Epithelial cell of esophagus (primary cell): Measurements from ENCODE around the gene YY1AP1.
"Not testable (repeated sequence)": the region's sequence is repeated elsewhere in the genome, so short reads cannot be mapped to it uniquely, and the experiment has no call there.

Experiments
- DNase-seq: peaks from one replicate; pipeline ENCODE4 v3.0.0; 2010; ENCODE audit warnings: low read depth
- H3K4me3 ChIP-seq: 2 replicates; pipeline ENCODE4 v1.5.1; 2011; ENCODE audit warnings: mild to moderate bottlenecking, low read length, control low read depth
- TF ChIP-seq, protein P1 (sequence below): IDR thresholded peaks from 2 replicates; pipeline ENCODE4 v1.5.1; 2011; ENCODE audit warnings: low read depth, mild to moderate bottlenecking, low read length, control low read depth, inconsistent platforms; ENCODE audit not compliant: insufficient read depth; ENCODE audit errors: missing control alignments

Gene YY1AP1

GRCh38 chr1:155715777-155716176 lies 27.2 kb upstream of the YY1AP1 start:
- no peak overlapping the region for H3K4me3 ChIP-seq
- TF ChIP-seq, protein P1, sequence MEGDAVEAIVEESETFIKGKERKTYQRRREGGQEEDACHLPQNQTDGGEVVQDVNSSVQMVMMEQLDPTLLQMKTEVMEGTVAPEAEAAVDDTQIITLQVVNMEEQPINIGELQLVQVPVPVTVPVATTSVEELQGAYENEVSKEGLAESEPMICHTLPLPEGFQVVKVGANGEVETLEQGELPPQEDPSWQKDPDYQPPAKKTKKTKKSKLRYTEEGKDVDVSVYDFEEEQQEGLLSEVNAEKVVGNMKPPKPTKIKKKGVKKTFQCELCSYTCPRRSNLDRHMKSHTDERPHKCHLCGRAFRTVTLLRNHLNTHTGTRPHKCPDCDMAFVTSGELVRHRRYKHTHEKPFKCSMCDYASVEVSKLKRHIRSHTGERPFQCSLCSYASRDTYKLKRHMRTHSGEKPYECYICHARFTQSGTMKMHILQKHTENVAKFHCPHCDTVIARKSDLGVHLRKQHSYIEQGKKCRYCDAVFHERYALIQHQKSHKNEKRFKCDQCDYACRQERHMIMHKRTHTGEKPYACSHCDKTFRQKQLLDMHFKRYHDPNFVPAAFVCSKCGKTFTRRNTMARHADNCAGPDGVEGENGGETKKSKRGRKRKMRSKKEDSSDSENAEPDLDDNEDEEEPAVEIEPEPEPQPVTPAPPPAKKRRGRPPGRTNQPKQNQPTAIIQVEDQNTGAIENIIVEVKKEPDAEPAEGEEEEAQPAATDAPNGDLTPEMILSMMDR = no peak
- DNase-seq = no peak

- DNase-seq, H3K4me3 ChIP-seq: not testable (repeated sequence)
These were observed 26.5 kb upstream of the YY1AP1 start for GRCh38 chr1:155715056-155715455.

GRCh38 chr1:155713075-155713474 lies 24.5 kb upstream of the YY1AP1 start:
- no peak for DNase-seq
- TF ChIP-seq, protein P1 = no peak
- no peak overlapping the region for H3K4me3 ChIP-seq

- TF ChIP-seq, protein P1 = peak; percentile 15
- DNase-seq = peak; percentile 8
- not testable (repeated sequence) for H3K4me3 ChIP-seq
These were observed 24.1 kb upstream of the YY1AP1 start for GRCh38 chr1:155712636-155713035.

GRCh38 chr1:155711457-155711856 lies 22.9 kb upstream of the YY1AP1 start:
- H3K4me3 ChIP-seq, DNase-seq: not testable (repeated sequence)

DNA sequence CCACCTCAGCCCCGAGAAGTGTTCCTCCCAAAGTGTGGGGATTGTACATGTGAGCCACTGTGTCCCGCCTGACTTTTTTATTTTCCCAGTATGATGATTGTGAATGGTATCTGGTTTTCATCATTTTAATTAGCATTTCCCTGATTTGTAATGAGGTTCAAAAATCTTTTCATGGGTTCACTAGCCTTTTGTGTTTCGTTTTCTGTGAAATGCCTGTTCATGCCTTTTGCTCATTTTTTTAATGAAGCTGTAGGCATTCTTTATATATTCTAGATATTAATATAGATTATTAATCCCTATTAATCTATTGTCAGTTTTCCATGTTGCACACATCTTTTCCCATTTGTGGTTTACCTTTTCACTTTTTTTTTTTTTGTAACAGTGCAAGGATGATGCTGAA lies 20.8 kb upstream of the YY1AP1 start:
- DNase-seq = no peak
- TF ChIP-seq, protein P1 = no peak
- H3K4me3 ChIP-seq = no peak overlapping the region

DNA sequence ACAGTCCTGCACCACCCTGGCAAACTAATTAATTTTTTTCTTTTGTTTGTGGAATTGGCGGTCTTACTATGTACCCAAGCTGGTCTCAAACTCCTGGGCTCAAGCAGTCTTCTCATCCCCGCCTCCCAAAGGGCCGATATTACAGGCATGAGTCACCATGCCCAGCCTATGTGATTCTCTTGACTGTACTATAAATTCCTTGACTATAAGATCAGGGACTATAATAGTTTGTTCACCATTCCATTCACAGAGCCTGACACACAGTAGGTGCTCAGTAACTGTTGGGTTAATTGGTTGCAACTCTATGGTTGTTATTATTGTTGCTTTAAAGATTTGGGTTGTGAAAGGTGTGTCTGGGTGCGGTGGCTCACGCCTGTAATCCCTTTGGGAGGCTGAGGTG lies 17.6 kb upstream of the YY1AP1 start:
- no peak overlapping the region for H3K4me3 ChIP-seq
- TF ChIP-seq, protein P1 = no peak
- DNase-seq = peak; percentile 78

DNA sequence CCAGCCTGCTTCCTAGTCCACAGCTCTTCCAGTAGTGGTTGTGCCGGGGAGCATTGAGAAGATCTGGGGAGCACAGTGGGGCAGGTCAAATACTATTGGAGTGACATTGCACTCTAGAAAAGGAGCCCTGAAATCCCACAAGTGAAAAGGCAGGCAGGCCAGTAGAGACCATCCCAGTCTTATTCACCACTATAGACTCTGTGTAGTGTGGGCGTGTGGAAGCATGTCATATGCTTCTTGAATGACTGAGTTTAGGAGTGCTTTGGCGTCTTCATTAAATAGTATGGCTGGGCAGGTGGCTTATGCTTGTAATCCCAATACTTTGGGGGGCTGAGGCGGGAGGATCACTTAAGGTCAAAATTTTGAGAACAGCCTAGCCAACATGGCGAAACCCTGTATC lies 15.8 kb upstream of the YY1AP1 start:
- DNase-seq = peak; percentile 53
- H3K4me3 ChIP-seq = not testable (repeated sequence)

DNA sequence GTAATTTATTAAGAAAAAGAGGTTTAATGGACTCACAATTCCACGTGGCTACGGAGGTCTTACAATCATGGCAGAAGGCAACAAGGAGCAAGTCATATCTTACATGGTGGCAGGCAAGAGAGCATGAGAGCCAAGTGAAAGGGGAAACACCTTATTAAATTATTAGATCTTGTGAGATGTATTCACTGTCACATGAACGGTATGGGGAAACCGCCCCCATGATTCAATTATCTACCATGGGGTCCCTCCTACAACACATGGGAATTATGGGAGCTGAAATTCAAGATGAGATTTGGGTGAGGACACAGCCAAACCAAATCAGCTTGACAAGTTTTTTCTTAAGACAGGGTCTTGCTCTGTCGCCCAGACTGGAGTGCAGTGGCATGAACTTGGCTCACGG lies 14.6 kb upstream of the YY1AP1 start:
- TF ChIP-seq, protein P1 = no peak
- no peak overlapping the region for H3K4me3 ChIP-seq
- DNase-seq = no peak

GRCh38 chr1:155701675-155702074 lies 13.1 kb upstream of the YY1AP1 start:
- not testable (repeated sequence) for H3K4me3 ChIP-seq, DNase-seq

GRCh38 chr1:155699062-155699461 lies 10.5 kb upstream of the YY1AP1 start:
- DNase-seq, H3K4me3 ChIP-seq: not testable (repeated sequence)
